Activated CD8-positive, alpha-beta memory T cell treated with anti-CD3 and anti-CD28 coated beads, Interleukin-2, amount 50 U/mL, for 1 hour (primary cell): Measurements from ENCODE around the gene NRG3.

Experiments used
- DNase-seq: peaks from one replicate; pipeline ENCODE4 v3.0.0-alpha.2; 2020; ENCODE audit errors: extremely low read depth

NRG3 gene

DNA sequence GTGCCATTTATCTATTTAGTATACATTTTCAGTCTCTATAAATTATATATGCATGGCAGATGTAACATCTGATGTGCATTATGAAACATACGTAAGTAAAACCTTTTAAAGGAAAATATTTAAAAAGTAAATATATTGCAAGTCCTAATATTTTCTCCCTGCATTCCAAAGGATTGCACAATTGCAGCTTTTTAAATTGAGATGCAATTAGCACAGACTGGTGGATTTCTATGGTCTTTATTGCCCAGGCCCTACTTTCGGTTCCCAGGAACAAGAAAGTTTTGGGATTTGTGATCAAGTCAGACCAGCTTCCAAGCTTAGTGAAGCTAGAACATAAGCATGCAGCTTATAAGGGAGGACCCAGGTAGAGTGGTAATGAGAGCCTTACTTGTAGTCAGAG is 337.8 kb downstream of the NRG3 start:
- DNase-seq, result no peak

GRCh38 chr10:82213784-82214183 is 338.8 kb downstream of the NRG3 start:
- no peak for DNase-seq

- DNase-seq, result no peak
Measured at GRCh38 chr10:82221056-82221455, 346.1 kb downstream of the NRG3 start.

DNA sequence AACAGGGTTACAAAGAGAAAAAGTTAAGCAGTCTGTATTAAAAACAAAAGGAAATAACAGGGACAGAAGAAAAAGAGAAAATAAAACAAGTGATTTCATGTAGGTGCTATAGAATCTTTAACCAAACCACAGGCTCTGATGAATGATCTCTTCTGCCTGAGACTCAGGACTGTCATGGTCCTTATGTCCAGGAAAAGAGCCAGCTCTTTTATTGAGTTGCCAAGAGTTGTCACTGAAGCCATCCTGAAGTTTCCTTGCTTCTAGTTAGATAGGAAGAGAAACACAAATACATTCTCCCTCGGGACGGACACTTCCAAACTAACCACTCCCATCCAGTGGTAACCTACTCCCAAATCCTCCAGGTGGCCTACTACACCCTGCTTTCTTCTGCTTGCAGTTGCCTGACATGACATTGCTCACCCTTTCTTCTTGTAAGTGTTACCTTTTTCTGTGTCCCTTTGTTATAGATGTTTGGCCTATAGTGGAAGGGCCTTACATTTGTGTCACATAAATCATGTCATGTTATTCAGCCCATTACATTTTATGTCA is 346.7 kb downstream of the NRG3 start:
- DNase-seq, result no peak

DNA sequence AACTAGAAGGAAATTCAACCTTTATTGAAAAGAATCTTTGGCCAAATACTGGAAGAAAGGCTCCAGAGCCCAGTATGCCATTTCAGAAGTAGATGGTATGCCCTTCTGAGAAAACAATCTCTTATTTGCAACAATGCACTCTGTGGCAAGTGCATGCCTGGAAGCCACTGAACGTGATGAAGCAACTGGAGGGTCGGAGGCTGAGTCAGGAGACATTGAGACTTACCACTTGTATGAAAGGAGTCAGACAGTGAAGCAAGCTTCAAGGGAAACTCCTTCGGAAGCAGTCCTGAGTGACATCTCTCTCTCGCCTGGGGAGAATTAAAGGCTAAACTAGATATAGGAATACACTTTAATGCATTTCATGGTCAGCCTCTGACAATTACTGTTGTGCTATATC is 353.7 kb downstream of the NRG3 start:
- no peak for DNase-seq

- DNase-seq, result no peak
Measured at GRCh38 chr10:82234173-82234572, 359.2 kb downstream of the NRG3 start.

DNA sequence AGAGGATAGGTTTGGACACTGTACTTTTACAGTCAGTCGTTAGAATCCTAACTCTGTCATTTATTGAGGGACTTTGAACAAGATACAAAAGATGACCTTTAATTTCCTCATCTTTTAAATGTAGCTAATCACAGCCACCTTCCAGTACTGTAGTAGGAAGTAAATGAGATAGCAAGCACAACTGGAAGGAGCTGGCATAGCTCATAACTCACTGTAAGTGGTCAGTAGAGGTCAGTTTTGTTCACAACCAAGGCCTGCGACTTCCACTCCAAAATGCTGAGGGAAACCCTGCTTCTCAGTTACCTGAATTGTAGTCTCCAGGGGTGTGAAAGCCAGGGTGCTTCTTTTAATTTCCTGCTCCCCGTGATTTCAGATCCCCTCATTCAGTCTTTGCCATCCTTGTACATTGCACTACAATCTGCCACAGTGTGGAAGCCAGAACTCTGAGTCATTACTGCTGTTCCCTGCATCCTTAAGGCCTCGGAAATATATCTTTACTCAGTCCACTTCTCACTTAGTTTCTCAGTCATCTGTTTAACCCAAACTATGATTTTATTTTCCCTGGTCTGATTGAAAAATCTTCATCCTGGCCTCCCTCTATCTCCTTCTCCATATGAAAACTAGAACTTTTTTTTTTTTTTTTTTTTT is 361.2 kb downstream of the NRG3 start:
- no peak for DNase-seq

GRCh38 chr10:82238291-82238690 is 363.3 kb downstream of the NRG3 start:
- no peak for DNase-seq

GRCh38 chr10:82240408-82240807 is 365.4 kb downstream of the NRG3 start:
- DNase-seq, result no peak

- no peak for DNase-seq
Measured at GRCh38 chr10:82242778-82243177, 367.8 kb downstream of the NRG3 start.

GRCh38 chr10:82245157-82245556 is 370.2 kb downstream of the NRG3 start:
- DNase-seq, result no peak

- no peak for DNase-seq
Measured at GRCh38 chr10:82245906-82246560, 371.0 kb downstream of the NRG3 start.

DNA sequence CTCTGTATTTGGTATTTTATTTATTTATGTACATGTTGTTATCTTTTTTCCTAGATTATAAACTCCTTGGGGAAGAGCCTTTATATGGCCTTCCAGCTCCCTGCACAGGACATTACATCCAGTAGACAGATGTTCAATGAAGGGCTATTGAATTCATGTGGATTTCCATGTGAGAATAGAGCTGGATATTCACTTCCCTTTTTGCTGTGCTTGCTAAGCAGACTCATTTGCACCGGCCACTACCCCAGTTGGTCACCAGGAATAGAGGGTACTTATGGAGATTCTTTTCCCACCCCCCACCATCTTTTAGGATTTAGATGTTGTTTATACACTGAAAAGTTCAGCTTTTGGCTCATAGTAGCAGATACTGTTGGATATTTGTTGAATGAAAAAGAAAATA is 374.1 kb downstream of the NRG3 start:
- no peak for DNase-seq

DNA sequence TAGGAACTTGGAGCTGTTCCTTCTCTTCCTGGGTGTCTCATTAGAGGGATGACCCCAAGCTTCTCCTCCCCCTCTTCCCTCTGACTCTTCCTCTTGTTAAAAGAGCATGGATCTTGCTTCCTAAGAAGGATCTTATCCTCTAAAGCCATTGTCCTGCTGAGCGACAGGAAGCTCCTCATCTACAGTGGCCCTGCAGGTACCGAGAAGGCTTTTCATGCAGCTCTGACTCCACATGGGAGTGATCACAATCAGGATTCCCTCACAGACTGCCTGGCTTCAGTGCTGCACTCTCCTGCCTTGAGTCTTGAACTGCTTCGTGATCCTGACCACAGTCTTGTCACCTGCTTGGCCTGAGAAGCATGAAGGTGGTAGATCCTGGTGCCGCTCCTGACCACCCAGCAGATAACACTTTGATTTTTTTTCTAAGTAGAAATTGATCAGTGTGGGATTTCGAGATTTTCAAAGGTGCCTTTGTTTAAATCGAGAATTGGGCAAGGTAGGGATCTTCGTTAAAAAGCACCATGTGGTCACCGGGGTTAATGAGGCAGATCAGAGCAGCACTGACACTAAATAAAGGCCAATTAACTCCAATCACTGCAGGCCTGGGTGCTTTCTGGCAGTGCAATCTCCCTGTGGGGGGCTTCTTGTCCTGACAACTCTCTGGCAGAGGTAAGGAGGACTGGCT is 376.4 kb downstream of the NRG3 start:
- DNase-seq, result no peak

- no peak for DNase-seq
Measured at GRCh38 chr10:82252081-82252480, 377.1 kb downstream of the NRG3 start.

GRCh38 chr10:82254237-82254636 is 379.2 kb downstream of the NRG3 start:
- DNase-seq, result no peak

- no peak for DNase-seq
Measured at GRCh38 chr10:82256275-82256674, 381.3 kb downstream of the NRG3 start.

DNA sequence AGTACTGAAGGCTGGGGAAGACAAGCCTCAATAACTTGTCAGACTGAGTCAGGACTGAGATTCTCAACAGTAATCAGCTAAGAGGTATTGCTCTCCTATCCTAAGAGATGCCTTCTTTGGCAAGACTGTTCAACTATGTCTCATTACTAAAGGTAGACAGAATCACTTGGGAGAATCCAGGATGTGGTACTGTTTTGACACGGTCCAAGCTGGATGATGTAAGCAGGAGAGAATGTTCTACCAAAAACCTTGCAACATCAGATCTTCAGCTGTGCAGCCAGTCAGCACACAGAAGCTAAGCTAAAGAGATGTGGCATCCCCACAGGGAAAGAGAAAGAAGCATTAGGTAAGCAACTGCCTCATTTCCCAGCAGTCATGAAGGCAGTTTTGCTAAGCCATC is 391.4 kb downstream of the NRG3 start:
- no peak for DNase-seq

- DNase-seq, result no peak
Measured at GRCh38 chr10:82267014-82267413, 392.0 kb downstream of the NRG3 start.

GRCh38 chr10:82267465-82267864 is 392.5 kb downstream of the NRG3 start:
- DNase-seq, result no peak

DNA sequence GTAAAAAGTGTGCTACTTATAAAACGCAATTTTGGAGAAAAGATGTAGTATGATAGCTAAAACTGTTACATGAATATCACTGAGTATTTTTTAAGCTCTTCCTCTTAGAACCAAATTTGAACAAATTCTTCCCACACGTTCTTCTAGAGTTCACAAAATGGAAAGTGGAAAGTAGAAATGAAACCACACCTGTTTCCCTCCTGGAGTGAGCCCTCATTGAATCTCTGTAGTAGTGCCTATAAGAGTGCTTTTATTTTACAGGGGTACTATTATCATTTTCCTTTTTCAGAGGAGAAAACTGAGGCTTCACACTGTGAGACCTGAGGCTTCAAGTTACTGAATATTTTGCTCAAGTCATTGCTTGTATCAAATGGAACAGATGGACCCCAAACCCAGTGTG is 393.0 kb downstream of the NRG3 start:
- no peak for DNase-seq

DNA sequence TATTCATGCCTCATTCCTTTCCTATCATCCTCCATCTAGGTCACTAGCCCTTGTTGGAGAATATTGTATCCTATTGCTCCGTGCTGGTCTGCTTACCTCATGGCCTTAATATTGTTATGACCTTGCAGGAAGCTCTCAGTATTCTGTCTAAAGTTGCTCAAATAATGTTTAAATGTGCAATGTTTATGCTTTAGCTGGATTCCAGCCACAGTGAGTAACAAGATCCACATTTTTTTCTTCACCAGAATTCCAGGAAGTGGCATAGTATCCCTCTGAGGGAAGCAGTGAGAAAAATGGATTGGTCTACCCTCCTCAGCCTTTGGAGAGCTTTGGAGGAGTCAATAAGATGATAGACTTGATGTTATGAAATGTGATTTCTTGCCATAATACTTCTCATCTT is 402.6 kb downstream of the NRG3 start:
- DNase-seq, result no peak
